OCI-LY3 (cell line): ENCODE measurements around the gene SPAG5.

Source experiments
- H2AFZ ChIP-seq: fragments of 200-600, 300-600 bp; shearing (Covaris generic); 2 replicates; pipeline ENCODE4 v1.6.0; 2014; ENCODE audit warnings: antibody characterized with exemption, low read depth, low read length
- H3K27ac ChIP-seq: fragments of 200-600, 300-600 bp; sonication (generic); 2 replicates; pipeline ENCODE4 v1.5.1; 2014; ENCODE audit warnings: mild to moderate bottlenecking, low read length, moderate library complexity, mixed read lengths
- H3K27me3 ChIP-seq: fragments of 200-600, 300-600 bp; sonication (generic); 2 replicates; pipeline ENCODE4 v1.6.1; 2014; ENCODE audit warnings: low read depth, low read length, mixed read lengths
- H3K36me3 ChIP-seq: fragments of 200-600, 300-600 bp; sonication (generic); replicated peaks from 2 replicates; pipeline ENCODE3; 2014; ENCODE audit warnings: low read depth, low read length, mixed read lengths
- H3K4me1 ChIP-seq: fragments of 300-600, 200-600 bp; sonication (generic); 2 replicates; pipeline ENCODE4 v1.6.1; 2014; ENCODE audit warnings: low read length, mixed read lengths
- H3K4me2 ChIP-seq: fragments of 200-600, 300-600 bp; sonication (generic); 2 replicates; pipeline ENCODE4 v1.6.1; 2014; ENCODE audit warnings: low read length, mixed read lengths
- H3K4me3 ChIP-seq: fragments of 300-600, 200-600 bp; sonication (generic); 2 replicates; pipeline ENCODE4 v1.5.1; 2014; ENCODE audit warnings: antibody characterized with exemption, mild to moderate bottlenecking, low read length, moderate library complexity
- H3K79me2 ChIP-seq: fragments of 300-600, 200-600 bp; shearing (Covaris generic); 2 replicates; pipeline ENCODE4 v1.6.1; 2014; ENCODE audit warnings: mild to moderate bottlenecking, low read length, mixed read lengths
- H3K9ac ChIP-seq: fragments of 300-600, 200-600 bp; shearing (Covaris generic); 2 replicates; pipeline ENCODE4 v1.6.0; 2014; ENCODE audit warnings: mild to moderate bottlenecking, low read length, moderate library complexity
- H3K9me3 ChIP-seq: fragments of 200-600, 300-600 bp; shearing (Covaris generic); 2 replicates; pipeline ENCODE4 v1.6.1; 2014; ENCODE audit warnings: low read length, mixed read lengths; ENCODE audit not compliant: insufficient read depth
- H4K20me1 ChIP-seq: fragments of 200-600, 300-600 bp; sonication (generic); 2 replicates; pipeline ENCODE4 v1.6.1; 2016; ENCODE audit warnings: low read length, mixed read lengths; ENCODE audit not compliant: insufficient read depth
- CTCF ChIP-seq: fragments of 200-600, 300-600 bp; sonication (generic); IDR thresholded peaks from 2 replicates; pipeline ENCODE4 v1.5.1; 2014; ENCODE audit warnings: antibody characterized with exemption, low read length, low read depth
- EZH2phosphoT487 ChIP-seq: fragments of 200-600 bp; shearing (Covaris generic); IDR thresholded peaks from 2 replicates; pipeline ENCODE4 v1.6.1; 2018; ENCODE audit warnings: antibody characterized with exemption, mixed run types, low read depth

The SPAG5 gene

GRCh38 chr17:28613931-28614381 is 15.1 kb upstream of the SPAG5 start, which contains the start of gene RSKR:
Gene RSKR (minus strand): TSS chr17:28614185. CDS start chr17:28614161, 24 bp downstream.
- Histone ChIP-seq H4K20me1 (0 out of 2 replicates have a peak, but pooled peaks cover 11% of the 10 kb centered on the region), H3K4me3 (no peak within 1 kb of the TSS), H3K36me3 (peaks cover 81% of the 10 kb centered on the region), H3K27ac (no peak within 1 kb of the TSS; the same call in 1 of the 2 replicates), H3K9me3 (no peaks in the 10 kb centered on the region), H3K4me1 (peaks cover 15% of the 10 kb centered on the region), H3K27me3 (no peaks in the 10 kb centered on the region), H3K79me2 (no peaks in the 10 kb centered on the region), H3K9ac (no peak within 1 kb of the TSS), H2AFZ (no peak within 1 kb of the TSS), H3K4me2 (no peak within 1 kb of the TSS)
- TF ChIP-seq EZH2phosphoT487 = no peak
- no peak for TF ChIP-seq CTCF

- no peak overlapping the region for H3K4me3 ChIP-seq
- peaks cover 15% of the 10 kb centered on the region for H3K4me1 ChIP-seq
- H3K27ac ChIP-seq = no peak overlapping the region
- 0 out of 2 replicates have a peak, but pooled peaks cover 11% of the 10 kb centered on the region for H4K20me1 ChIP-seq
- no peak overlapping the region for H3K9ac ChIP-seq
- no peak overlapping the region for H2AFZ ChIP-seq
- H3K9me3 ChIP-seq = no peaks in the 10 kb centered on the region
- no peak overlapping the region for H3K4me2 ChIP-seq
- H3K79me2 ChIP-seq = no peaks in the 10 kb centered on the region
- TF ChIP-seq CTCF = peak; percentile 75
- TF ChIP-seq EZH2phosphoT487 = no peak
- H3K27me3 ChIP-seq = no peaks in the 10 kb centered on the region
- peaks cover 74% of the 10 kb centered on the region for H3K36me3 ChIP-seq
Measured at GRCh38 chr17:28612936-28613872, 14.4 kb upstream of the SPAG5 start.

- no peak overlapping the region for H3K27ac ChIP-seq
Measured at GRCh38 chr17:28612531-28612930, 13.7 kb upstream of the SPAG5 start.

More at GRCh38 chr17:28612531-28612930, 13.7 kb upstream of the SPAG5 start:
- Histone ChIP-seq H3K9me3 (no peaks in the 10 kb centered on the region), H3K4me2 (no peak overlapping the region), H3K27me3 (no peaks in the 10 kb centered on the region), H3K36me3 (peaks cover 74% of the 10 kb centered on the region), H4K20me1 (0 out of 2 replicates have a peak, but pooled peaks cover 11% of the 10 kb centered on the region), H2AFZ (no peak overlapping the region), H3K4me3 (no peak overlapping the region), H3K79me2 (no peaks in the 10 kb centered on the region), H3K4me1 (peaks cover 15% of the 10 kb centered on the region), H3K9ac (no peak overlapping the region)
- TF ChIP-seq EZH2phosphoT487 (no peak), CTCF (no peak)
